ENCODE data around the gene CCDC188. TPM values are rescaled to one million over a fixed set of nuclear protein-coding genes. Genes with fewer than 3 reads are reported as not detected.

CCDC188 gene
- total RNA-seq, 1 experiment from 2014 or later: not detected

GRCh38 chr22:20148414-20148813 lies 2.4 kb downstream of the CCDC188 start:
- ATAC-seq (no peak), DNase-seq (ENCODE audit: low read depth, low spot score) (no peak)
- Histone ChIP-seq H3K4me3 (ENCODE audit: low read depth in 2 of 2, low read length in 2 of 2) (no peak overlapping the region), H3K36me3 (ENCODE audit: control insufficient read depth, insufficient read depth, low read length) (no peaks in the 10 kb centered on the region), H3K27ac (ENCODE audit: low read length) (no peak overlapping the region), H3K9me3 (ENCODE audit: control insufficient read depth, insufficient read depth, low read depth, low read length) (no peaks in the 10 kb centered on the region), H3K4me1 (ENCODE audit: control insufficient read depth, insufficient read depth, low read length) (no peaks in the 10 kb centered on the region), H3K27me3 (ENCODE audit: control insufficient read depth, insufficient read depth, low read length) (no peaks in the 10 kb centered on the region)
- TF ChIP-seq POLR2AphosphoS5 (IDR thresholded peaks at IDR 0.05; ENCODE audit: low read depth, low read length) (no peak), CTCF (IDR thresholded peaks at IDR 0.05) (no peak), TCF7L2 (IDR thresholded peaks at IDR 0.05; ENCODE audit: low read depth, low read length) (no peak), REST (IDR thresholded peaks at IDR 0.05; ENCODE audit: insufficient read depth in 1 of 2, low read depth in 2 of 2, low read length in 1 of 2) (no peak), SIN3A (IDR thresholded peaks at IDR 0.05; ENCODE audit: borderline replicate concordance, insufficient read depth, low read depth, low read length) (no peak)
- ChIA-PET POLR2A (no interaction called here), CTCF (no interaction called here)
- intact Hi-C loops (cut with micrococcal nuclease; ENCODE audit: unreplicated experiment) (no loop called here), in situ Hi-C loops (cut with HindIII; ENCODE audit: low pct_unique_long_range_greater_than_20kb, low sequenced_read_pairs) (no loop called here)
- BruUV-seq (replicated peaks): no TSS peak

GRCh38 chr22:20147237-20147988 lies 3.4 kb downstream of the CCDC188 start:
- Histone ChIP-seq H3K4me3 (ENCODE audit: low read depth in 2 of 2, low read length in 2 of 2) (no peak overlapping the region), H3K27me3 (ENCODE audit: control insufficient read depth, insufficient read depth, low read length) (no peaks in the 10 kb centered on the region), H3K36me3 (ENCODE audit: control insufficient read depth, insufficient read depth, low read length) (no peaks in the 10 kb centered on the region), H3K27ac (ENCODE audit: low read length) (no peak overlapping the region), H3K9me3 (ENCODE audit: control insufficient read depth, insufficient read depth, low read depth, low read length) (no peaks in the 10 kb centered on the region), H3K4me1 (ENCODE audit: control insufficient read depth, insufficient read depth, low read length) (no peaks in the 10 kb centered on the region)
- ChIA-PET CTCF (no interaction called here), POLR2A (no interaction called here)
- BruUV-seq (replicated peaks): no TSS peak
- TF ChIP-seq REST (IDR thresholded peaks at IDR 0.05; ENCODE audit: insufficient read depth in 1 of 2, low read depth in 2 of 2, low read length in 1 of 2): no peak
- TF ChIP-seq SIN3A (IDR thresholded peaks at IDR 0.05; ENCODE audit: borderline replicate concordance, insufficient read depth, low read depth, low read length): no peak
- TF ChIP-seq POLR2AphosphoS5 (IDR thresholded peaks at IDR 0.05; ENCODE audit: low read depth, low read length): no peak
- no peak for TF ChIP-seq CTCF (IDR thresholded peaks at IDR 0.05)
- TF ChIP-seq TCF7L2 (IDR thresholded peaks at IDR 0.05; ENCODE audit: low read depth, low read length): no peak
- DNase-seq (ENCODE audit: low read depth, low spot score): no peak
- in situ Hi-C loops (cut with HindIII; ENCODE audit: low pct_unique_long_range_greater_than_20kb, low sequenced_read_pairs) (no loop called here), intact Hi-C loops (cut with micrococcal nuclease; ENCODE audit: unreplicated experiment) (no loop called here)
- no peak for ATAC-seq
